Colon (tissue), 2 donors: ENCODE measurements around the gene PRDM2.
"Not testable (repeated sequence)": the region's sequence is repeated elsewhere in the genome, so short reads cannot be mapped to it uniquely, and the experiment has no call there.

Experiments used
- FAIRE-seq: peaks from 2 replicates; lab custom pipeline; 2012; peaks lifted over from hg19 to GRCh38; lab: Jason Lieb, UNC
- donor health status: control.
- donor health status: control.

The PRDM2 gene

GRCh38 chr1:13699510-13699909 is 478 bp upstream of the PRDM2 start:
- FAIRE-seq: no peak

- FAIRE-seq: no peak
These were observed 708 bp downstream of the PRDM2 start for GRCh38 chr1:13700521-13701270.

GRCh38 chr1:13701271-13701640 is 1.3 kb downstream of the PRDM2 start:
- peak; percentile 10 for FAIRE-seq

- FAIRE-seq: no peak
These were observed 2.6 kb downstream of the PRDM2 start for GRCh38 chr1:13702425-13703127.

- no peak for FAIRE-seq
These were observed 3.1 kb downstream of the PRDM2 start for GRCh38 chr1:13703128-13703513.

GRCh38 chr1:13703558-13704490 is 3.8 kb downstream of the PRDM2 start:
- FAIRE-seq: no peak

GRCh38 chr1:13706046-13706445 is 6.1 kb downstream of the PRDM2 start:
- FAIRE-seq: no peak

- FAIRE-seq: no peak
These were observed 7.2 kb downstream of the PRDM2 start for GRCh38 chr1:13707164-13707563.

GRCh38 chr1:13708380-13708982 is 8.5 kb downstream of the PRDM2 start:
- no peak for FAIRE-seq

- no peak for FAIRE-seq
These were observed 10.1 kb downstream of the PRDM2 start for GRCh38 chr1:13710086-13710485.

GRCh38 chr1:13714851-13715250 is 14.9 kb downstream of the PRDM2 start:
- no peak for FAIRE-seq

- FAIRE-seq: not testable (repeated sequence)
These were observed 15.8 kb downstream of the PRDM2 start for GRCh38 chr1:13715616-13716287.

- no peak for FAIRE-seq
These were observed 22.9 kb downstream of the PRDM2 start for GRCh38 chr1:13722808-13723360.

- no peak for FAIRE-seq
These were observed 23.8 kb downstream of the PRDM2 start for GRCh38 chr1:13723810-13724209.

- FAIRE-seq: no peak
These were observed 25.8 kb downstream of the PRDM2 start for GRCh38 chr1:13725714-13726175.

- no peak for FAIRE-seq
These were observed 28.2 kb downstream of the PRDM2 start for GRCh38 chr1:13728091-13728715.

GRCh38 chr1:13730291-13730690 is 30.3 kb downstream of the PRDM2 start:
- FAIRE-seq: no peak

GRCh38 chr1:13730751-13731482 is 30.9 kb downstream of the PRDM2 start:
- no peak for FAIRE-seq

GRCh38 chr1:13731897-13732296 is 31.9 kb downstream of the PRDM2 start:
- no peak for FAIRE-seq
